Measurements from ENCODE around the gene ZFYVE28.

Gene ZFYVE28

GRCh38 chr4:2353222-2354107 lies 65.0 kb downstream of the ZFYVE28 start:
- DNase-seq (ENCODE audit: low read depth in 2 of 2): no peak

- DNase-seq (ENCODE audit: low read depth in 2 of 2): no peak
These were observed 65.7 kb downstream of the ZFYVE28 start for GRCh38 chr4:2352729-2353221.

- no peak for DNase-seq (ENCODE audit: low read depth in 2 of 2)
These were observed 66.3 kb downstream of the ZFYVE28 start for GRCh38 chr4:2352171-2352570.

- DNase-seq (ENCODE audit: low read depth in 2 of 2): no peak
These were observed 67.5 kb downstream of the ZFYVE28 start for GRCh38 chr4:2350982-2351381.

GRCh38 chr4:2348786-2349185 lies 69.7 kb downstream of the ZFYVE28 start:
- no peak for DNase-seq (ENCODE audit: low read depth in 2 of 2)

GRCh38 chr4:2347190-2347589 lies 71.3 kb downstream of the ZFYVE28 start:
- DNase-seq (ENCODE audit: low read depth in 2 of 2): no peak

GRCh38 chr4:2343476-2343875 lies 75.0 kb downstream of the ZFYVE28 start:
- no peak for DNase-seq (ENCODE audit: low read depth in 2 of 2)

GRCh38 chr4:2341911-2342652 lies 76.4 kb downstream of the ZFYVE28 start:
- no peak for DNase-seq (ENCODE audit: low read depth in 2 of 2)

- DNase-seq (ENCODE audit: low read depth in 2 of 2): no peak
These were observed 77.1 kb downstream of the ZFYVE28 start for GRCh38 chr4:2341261-2341841.

GRCh38 chr4:2340272-2341061 lies 78.0 kb downstream of the ZFYVE28 start:
- DNase-seq (ENCODE audit: low read depth in 2 of 2): no peak

- DNase-seq (ENCODE audit: low read depth in 2 of 2): no peak
These were observed 78.8 kb downstream of the ZFYVE28 start for GRCh38 chr4:2339458-2340271.

- no peak for DNase-seq (ENCODE audit: low read depth in 2 of 2)
These were observed 79.5 kb downstream of the ZFYVE28 start for GRCh38 chr4:2338754-2339457.

GRCh38 chr4:2337896-2338295 lies 80.5 kb downstream of the ZFYVE28 start:
- DNase-seq (ENCODE audit: low read depth in 2 of 2): no peak

GRCh38 chr4:2337131-2337723 lies 81.2 kb downstream of the ZFYVE28 start:
- no peak for DNase-seq (ENCODE audit: low read depth in 2 of 2)

GRCh38 chr4:2336659-2337058 lies 81.8 kb downstream of the ZFYVE28 start:
- DNase-seq (ENCODE audit: low read depth in 2 of 2): no peak

GRCh38 chr4:2335729-2336101 lies 82.7 kb downstream of the ZFYVE28 start:
- DNase-seq (ENCODE audit: low read depth in 2 of 2): no peak

GRCh38 chr4:2334826-2335728 lies 83.4 kb downstream of the ZFYVE28 start:
- no peak for DNase-seq (ENCODE audit: low read depth in 2 of 2)

GRCh38 chr4:2333916-2334644 lies 84.4 kb downstream of the ZFYVE28 start:
- no peak for DNase-seq (ENCODE audit: low read depth in 2 of 2)

Data from stimulated activated CD4-positive, alpha-beta T cell treated with anti-CD3 and anti-CD28 coated beads, Interleukin-4, amount 100 ng/mL, for 48 hours (primary cell).